GM12891 (cell line): ENCODE data around the gene SSTR5.
"Not testable (repeated sequence)": the region's sequence is repeated elsewhere in the genome, so short reads cannot be mapped to it uniquely, and the experiment has no call there.

ENCODE experiments used
- DNase-seq: peaks from one replicate; pipeline ENCODE4 v3.0.0; 2011; ENCODE audit warnings: low spot score; ENCODE audit not compliant: insufficient read length
- FAIRE-seq: peaks from 2 replicates; lab custom pipeline; 2011; peaks lifted over from hg19 to GRCh38; lab: Jason Lieb, UNC
- PAX5 ChIP-seq: IDR thresholded peaks from 2 replicates; pipeline ENCODE4 v1.6.1; 2011; ENCODE audit warnings: low read length, moderate library complexity, mild to moderate bottlenecking; ENCODE audit not compliant: insufficient read depth, severe bottlenecking
- POLR2A ChIP-seq: IDR thresholded peaks from 2 replicates; pipeline ENCODE4 v1.6.1; 2011; ENCODE audit warnings: low read depth, low read length, control low read depth
- POLR2AphosphoS5 ChIP-seq: IDR thresholded peaks from 2 replicates; pipeline ENCODE4 v1.6.1; 2011; ENCODE audit warnings: low read depth, low read length, control low read depth
- POU2F2 ChIP-seq: IDR thresholded peaks from 2 replicates; pipeline ENCODE4 v1.6.1; 2011; ENCODE audit warnings: low read depth, mild to moderate bottlenecking, control low read depth, low read length, moderate library complexity
- SPI1 ChIP-seq: IDR thresholded peaks from 2 replicates; pipeline ENCODE4 v1.6.1; 2011; ENCODE audit warnings: low read depth, low read length, control low read depth
- TAF1 ChIP-seq: IDR thresholded peaks from 2 replicates; pipeline ENCODE4 v1.6.1; 2011; ENCODE audit warnings: low read depth, low read length, control low read depth

The SSTR5 gene

GRCh38 chr16:1079341-1079740, 6.8 kb downstream of the SSTR5 start:
- FAIRE-seq (no peak), DNase-seq (no peak)
- TF ChIP-seq TAF1 (no peak), PAX5 (no peak), SPI1 (no peak), POU2F2 (no peak), POLR2A (no peak), POLR2AphosphoS5 (no peak)

GRCh38 chr16:1079786-1080525, 7.4 kb downstream of the SSTR5 start:
- TF ChIP-seq POLR2AphosphoS5 (no peak), POLR2A (no peak), SPI1 (no peak), POU2F2 (no peak), PAX5 (no peak), TAF1 (no peak)
- FAIRE-seq (no peak), DNase-seq (no peak)

GRCh38 chr16:1080801-1081733, 8.5 kb downstream of the SSTR5 start:
- TF ChIP-seq POU2F2, result no peak
- no peak for TF ChIP-seq TAF1
- no peak for TF ChIP-seq POLR2A
- no peak for TF ChIP-seq PAX5
- TF ChIP-seq POLR2AphosphoS5, result no peak
- no peak for TF ChIP-seq SPI1
- FAIRE-seq, result no peak

GRCh38 chr16:1081734-1082265, 9.3 kb downstream of the SSTR5 start:
- no peak for FAIRE-seq
- no peak for TF ChIP-seq POLR2AphosphoS5
- no peak for TF ChIP-seq POLR2A
- no peak for TF ChIP-seq PAX5
- TF ChIP-seq TAF1, result no peak
- DNase-seq, result no peak

More at GRCh38 chr16:1080801-1081733, 8.5 kb downstream of the SSTR5 start:
- no peak for DNase-seq

GRCh38 chr16:1082266-1082951, 9.9 kb downstream of the SSTR5 start:
- no peak for DNase-seq
- FAIRE-seq, result no peak
- TF ChIP-seq POLR2AphosphoS5, result no peak
- TF ChIP-seq SPI1, result no peak
- no peak for TF ChIP-seq POU2F2
- TF ChIP-seq POLR2A, result no peak
- no peak for TF ChIP-seq TAF1
- no peak for TF ChIP-seq PAX5

GRCh38 chr16:1082952-1083675, 10.6 kb downstream of the SSTR5 start:
- TF ChIP-seq POLR2AphosphoS5 (no peak), SPI1 (no peak), POLR2A (no peak), TAF1 (no peak), POU2F2 (no peak), PAX5 (no peak)
- FAIRE-seq, result no peak
- DNase-seq, result no peak

GRCh38 chr16:1084971-1085370, 12.4 kb downstream of the SSTR5 start:
- no peak for DNase-seq
- FAIRE-seq, result no peak
- TF ChIP-seq TAF1 (no peak), SPI1 (no peak), POLR2AphosphoS5 (no peak), POLR2A (no peak), PAX5 (no peak), POU2F2 (no peak)

GRCh38 chr16:1086443-1086842, 13.9 kb downstream of the SSTR5 start:
- not testable (repeated sequence) for DNase-seq, FAIRE-seq
